GM21360 (cell line): ENCODE measurements around the gene MYOF.

ENCODE experiments used
- ATAC-seq: cut with Tn5 transposase; IDR thresholded peaks from one replicate; pipeline ENCODE4 v1.9.1; 2021; ENCODE audit warnings: mild to moderate bottlenecking, moderate library complexity; ENCODE audit not compliant: unreplicated experiment

MYOF gene

GRCh38 chr10:93267521-93267920 is 214.6 kb downstream of the MYOF start:
- peak; percentile 98 for ATAC-seq

GRCh38 chr10:93266858-93267257 is 215.3 kb downstream of the MYOF start:
- ATAC-seq: no peak

- no peak for ATAC-seq
Observed at GRCh38 chr10:93261961-93262610, 220.0 kb downstream of the MYOF start.

DNA sequence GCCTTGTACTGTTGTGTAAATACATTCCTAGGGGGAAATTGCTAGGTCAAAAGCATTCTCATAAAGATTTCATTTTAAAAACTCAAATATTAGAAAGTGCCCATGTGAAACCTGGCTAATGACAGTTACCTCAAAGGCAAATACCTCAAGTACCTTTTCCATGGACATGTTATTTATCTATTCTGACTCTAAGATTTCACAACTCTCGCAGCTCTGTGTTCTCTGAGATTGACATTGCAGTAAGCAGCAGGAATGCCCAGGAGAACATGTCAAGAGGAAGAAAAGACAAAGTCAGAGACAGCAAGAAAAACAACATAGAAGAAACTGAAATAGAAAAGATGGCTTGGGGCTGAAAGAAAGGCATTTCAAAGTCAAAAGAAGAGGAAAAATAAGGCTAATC is 221.0 kb downstream of the MYOF start:
- no peak for ATAC-seq

GRCh38 chr10:93259126-93259525 is 223.0 kb downstream of the MYOF start:
- no peak for ATAC-seq
